Measurements from ENCODE around the gene GLIS1. TPM values are rescaled to one million over a fixed set of nuclear protein-coding genes. Genes with fewer than 3 reads are reported as not detected.

Gene GLIS1
- total and polyA plus RNA-seq, 2 of the 8 experiments (the other 6 are each of a cell fraction or from before 2014, with no cell fraction given): 0.15 to 0.22 TPM

GRCh38 chr1:53543778-53544695, 194.9 kb downstream of the GLIS1 start (continued):
- TF ChIP-seq SAP30 (IDR thresholded peaks at IDR 0.05; ENCODE audit: insufficient read depth, insufficient replicate concordance, low read length) (no peak), ATF2 (IDR thresholded peaks at IDR 0.05; ENCODE audit: low read length) (no peak), BCL11A (IDR thresholded peaks at IDR 0.05; ENCODE audit: low read depth in 2 of 2, low read length in 2 of 2) (no peak), CTCF (IDR thresholded peaks at IDR 0.05; ENCODE audit: control extremely low read depth in 1 of 3, insufficient read depth in 1 of 3, low read depth in 1 of 3, low read length in 3 of 3) (no peak), GTF2F1 (IDR thresholded peaks at IDR 0.05; ENCODE audit: borderline replicate concordance, low read depth, low read length) (no peak)

Measured in H1 (cell line).